ENCODE results near the gene C1QTNF1. TPM values are rescaled to one million over a fixed set of nuclear protein-coding genes. Genes with fewer than 3 reads are reported as not detected.

C1QTNF1 gene
- total RNA-seq, 2 experiments from 2014 or later: not detected

DNA sequence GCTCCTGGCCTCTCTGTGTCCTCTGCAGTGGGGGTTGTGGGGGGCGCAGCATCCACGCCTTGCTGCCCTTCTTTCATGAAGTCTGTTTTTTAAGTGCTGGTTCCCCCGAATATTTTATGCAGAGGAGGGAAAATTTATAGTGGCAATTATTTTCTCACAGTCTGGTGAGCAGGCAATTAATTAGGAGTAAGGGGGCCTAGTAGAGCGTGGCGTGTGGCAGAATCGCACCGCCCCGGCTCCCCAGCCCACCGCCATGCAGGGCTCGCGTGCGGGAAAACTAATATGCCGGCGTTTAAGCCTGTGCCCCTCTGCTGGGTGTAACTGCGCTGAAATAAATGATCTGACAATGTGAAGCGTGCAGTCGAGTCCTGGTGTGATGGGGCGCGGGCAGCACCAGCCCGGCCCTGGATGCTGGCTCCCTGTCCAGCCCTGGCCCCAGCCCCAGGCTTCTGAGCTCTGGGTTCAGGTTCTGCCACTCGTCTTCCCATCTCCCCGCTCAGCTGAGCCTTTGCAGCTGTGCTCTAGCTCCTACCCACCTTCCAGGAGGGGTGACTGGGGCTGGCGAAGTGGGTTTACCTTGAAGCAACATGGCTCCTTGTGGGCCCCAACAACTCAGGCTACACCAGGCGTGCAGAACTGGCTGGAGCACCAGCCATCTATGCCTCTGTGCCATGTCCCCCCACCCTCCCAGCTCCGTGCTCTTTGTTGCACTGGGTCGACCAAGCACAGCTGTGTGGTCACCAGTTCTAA is 64.5 kb downstream of the C1QTNF1 start:
- ATAC-seq (ENCODE audit: poor library complexity): no peak
- Histone ChIP-seq H3K36me3 (ENCODE audit: insufficient read depth, low read length) (peaks cover 31% of the 10 kb centered on the region), H3K27me3 (ENCODE audit: control insufficient read depth in 1 of 2, insufficient read depth in 2 of 2, low read length in 2 of 2) (peaks cover 2 to 6% of the 10 kb centered on the region in 2 experiments), H3K9me3 (ENCODE audit: control insufficient read depth in 1 of 2, insufficient read depth in 1 of 2, low read length in 2 of 2) (no peaks in the 10 kb centered on the region), H3K4me3 (ENCODE audit: low read length) (no peak overlapping the region), H3K4me1 (ENCODE audit: insufficient read depth, low read length) (peaks cover 14% of the 10 kb centered on the region), H3K27ac (ENCODE audit: low read depth in 1 of 2, low read length in 2 of 2) (no peak overlapping the region)
- CTCF ChIA-PET: interaction anchor here (0.6 to 2.0 kb wide), 9 partner anchors 10 to 305 kb away, joined by 3 to 11 read pairs (median 3); no protein-coding TSS in a partner anchor
- POLR2A ChIA-PET: interaction anchor here (0.6 kb wide), 1 partner anchor 20 kb away, joined by 3 read pairs; no protein-coding TSS in a partner anchor
- intact Hi-C loops (cut with DNase I, micrococcal nuclease): loop anchor here in 1 of 2 experiments (5.0 kb wide), 1 partner anchor 904 kb away; no protein-coding TSS in a partner anchor
- Mint-ChIP-seq H3K9me3 (no peaks in the 10 kb centered on the region), H3K4me1 (ENCODE audit: low read depth) (peaks cover 6% of the 10 kb centered on the region), H3K27ac (no peak overlapping the region), H3K4me3 (no peak overlapping the region), H3K36me3 (ENCODE audit: low read depth) (peaks cover 9% of the 10 kb centered on the region), H3K27me3 (peaks cover 10% of the 10 kb centered on the region)
- DNase-seq: no peak
- TF ChIP-seq, protein P1, sequence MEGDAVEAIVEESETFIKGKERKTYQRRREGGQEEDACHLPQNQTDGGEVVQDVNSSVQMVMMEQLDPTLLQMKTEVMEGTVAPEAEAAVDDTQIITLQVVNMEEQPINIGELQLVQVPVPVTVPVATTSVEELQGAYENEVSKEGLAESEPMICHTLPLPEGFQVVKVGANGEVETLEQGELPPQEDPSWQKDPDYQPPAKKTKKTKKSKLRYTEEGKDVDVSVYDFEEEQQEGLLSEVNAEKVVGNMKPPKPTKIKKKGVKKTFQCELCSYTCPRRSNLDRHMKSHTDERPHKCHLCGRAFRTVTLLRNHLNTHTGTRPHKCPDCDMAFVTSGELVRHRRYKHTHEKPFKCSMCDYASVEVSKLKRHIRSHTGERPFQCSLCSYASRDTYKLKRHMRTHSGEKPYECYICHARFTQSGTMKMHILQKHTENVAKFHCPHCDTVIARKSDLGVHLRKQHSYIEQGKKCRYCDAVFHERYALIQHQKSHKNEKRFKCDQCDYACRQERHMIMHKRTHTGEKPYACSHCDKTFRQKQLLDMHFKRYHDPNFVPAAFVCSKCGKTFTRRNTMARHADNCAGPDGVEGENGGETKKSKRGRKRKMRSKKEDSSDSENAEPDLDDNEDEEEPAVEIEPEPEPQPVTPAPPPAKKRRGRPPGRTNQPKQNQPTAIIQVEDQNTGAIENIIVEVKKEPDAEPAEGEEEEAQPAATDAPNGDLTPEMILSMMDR (IDR thresholded peaks at IDR 0.05): no peak

DNA sequence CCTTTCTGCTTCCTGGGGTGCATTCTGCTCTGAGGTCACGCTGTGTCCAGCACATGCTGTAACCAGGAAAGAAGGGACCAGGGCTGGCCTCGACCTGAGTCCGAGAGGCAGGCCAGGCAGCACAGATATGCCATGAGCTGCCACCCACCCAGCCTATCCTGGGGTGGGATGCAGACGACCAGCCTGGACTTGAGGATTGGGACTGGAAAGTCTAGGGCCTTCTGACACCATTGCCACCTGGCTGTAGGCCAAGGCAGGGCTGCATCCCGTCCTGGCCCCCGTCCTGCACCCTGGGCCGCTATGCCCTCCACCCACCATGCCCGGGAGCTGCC is 65.0 kb downstream of the C1QTNF1 start:
- no peak for ATAC-seq (ENCODE audit: poor library complexity)
- Histone ChIP-seq H3K4me1 (ENCODE audit: insufficient read depth, low read length) (peaks cover 20% of the 10 kb centered on the region), H3K9me3 (ENCODE audit: control insufficient read depth in 1 of 2, insufficient read depth in 1 of 2, low read length in 2 of 2) (no peaks in the 10 kb centered on the region), H3K27me3 (ENCODE audit: control insufficient read depth in 1 of 2, insufficient read depth in 2 of 2, low read length in 2 of 2) (peaks cover 6 to 11% of the 10 kb centered on the region in 2 experiments), H3K27ac (ENCODE audit: low read depth in 1 of 2, low read length in 2 of 2) (no peak overlapping the region), H3K4me3 (ENCODE audit: low read length) (no peak overlapping the region), H3K36me3 (ENCODE audit: insufficient read depth, low read length) (peaks cover 26% of the 10 kb centered on the region)
- Mint-ChIP-seq H3K4me3 (no peak overlapping the region), H3K27ac (no peak overlapping the region), H3K27me3 (peaks cover 13% of the 10 kb centered on the region), H3K36me3 (ENCODE audit: low read depth) (peaks cover 9% of the 10 kb centered on the region), H3K9me3 (no peaks in the 10 kb centered on the region), H3K4me1 (ENCODE audit: low read depth) (peaks cover 9% of the 10 kb centered on the region)
- intact Hi-C loops (cut with DNase I, micrococcal nuclease): loop anchor here in 1 of 2 experiments (5.0 kb wide), 1 partner anchor 903 kb away; no protein-coding TSS in a partner anchor
- POLR2A ChIA-PET: no interaction called here
- TF ChIP-seq, protein P1 (IDR thresholded peaks at IDR 0.05): no peak
- CTCF ChIA-PET: interaction anchor here (0.6 to 1.2 kb wide), 2 partner anchors 24 to 28 kb away, joined by 3 read pairs; no protein-coding TSS in a partner anchor
- DNase-seq: no peak

DNA sequence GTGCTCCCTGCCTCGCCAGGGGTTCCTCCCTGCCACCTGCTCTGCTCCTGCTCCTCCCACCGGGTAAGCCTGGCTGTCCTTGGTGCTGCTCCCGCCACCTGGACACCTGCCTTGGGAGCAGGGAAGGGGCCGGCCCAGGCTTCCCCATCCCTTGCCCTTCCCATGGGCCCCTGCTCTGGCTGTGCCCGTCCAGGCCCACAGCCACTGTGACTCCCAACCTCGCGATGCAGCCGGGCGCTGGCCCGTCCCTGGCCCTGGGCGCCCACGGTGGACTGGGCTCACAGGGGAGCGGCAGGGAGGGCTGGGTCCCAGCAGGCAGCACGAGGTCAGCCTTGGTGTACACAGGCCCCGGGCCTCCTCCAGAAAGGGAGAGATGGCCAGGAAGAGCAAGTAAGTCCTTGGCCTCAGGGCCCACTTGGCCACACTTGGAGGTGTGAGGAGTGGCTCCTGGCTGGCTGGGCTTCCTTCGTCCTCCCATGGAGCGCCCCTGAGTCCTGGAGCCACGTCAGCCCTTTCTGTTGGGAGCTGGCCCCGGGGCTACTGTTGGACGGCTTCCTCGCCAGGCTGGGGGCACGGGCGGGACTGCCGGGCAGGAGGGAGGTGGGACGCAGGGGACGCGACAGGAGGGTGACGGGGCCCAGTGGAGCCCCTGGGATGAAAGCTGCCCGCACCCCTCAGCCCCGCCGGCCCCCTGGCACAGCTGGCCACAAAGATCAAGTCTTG is 65.9 kb downstream of the C1QTNF1 start:
- TF ChIP-seq, protein P1 (IDR thresholded peaks at IDR 0.05): no peak
- Mint-ChIP-seq H3K27ac (no peak overlapping the region), H3K4me1 (ENCODE audit: low read depth) (peaks cover 9% of the 10 kb centered on the region), H3K36me3 (ENCODE audit: low read depth) (peaks cover 9% of the 10 kb centered on the region), H3K9me3 (no peaks in the 10 kb centered on the region), H3K4me3 (no peak overlapping the region), H3K27me3 (peaks cover 16% of the 10 kb centered on the region)
- peaks cover 20% of the 10 kb centered on the region for H3K4me1 ChIP-seq (ENCODE audit: insufficient read depth, low read length)
- DNase-seq: no peak
- no peak overlapping the region for H3K27ac ChIP-seq (ENCODE audit: low read depth in 1 of 2, low read length in 2 of 2)
- peaks cover 10 to 16% of the 10 kb centered on the region in 2 experiments for H3K27me3 ChIP-seq (ENCODE audit: control insufficient read depth in 1 of 2, insufficient read depth in 2 of 2, low read length in 2 of 2)
- ATAC-seq (ENCODE audit: poor library complexity): no peak
- peaks cover 22% of the 10 kb centered on the region for H3K36me3 ChIP-seq (ENCODE audit: insufficient read depth, low read length)
- POLR2A ChIA-PET: no interaction called here
- H3K9me3 ChIP-seq (ENCODE audit: control insufficient read depth in 1 of 2, insufficient read depth in 1 of 2, low read length in 2 of 2): no peaks in the 10 kb centered on the region
- no peak overlapping the region for H3K4me3 ChIP-seq (ENCODE audit: low read length)
- CTCF ChIA-PET: interaction anchor here (1.2 kb wide), 1 partner anchor 24 kb away, joined by 3 read pairs; no protein-coding TSS in a partner anchor
- intact Hi-C loops (cut with DNase I, micrococcal nuclease): loop anchor here in 1 of 2 experiments (5.0 kb wide), 1 partner anchor 902 kb away; no protein-coding TSS in a partner anchor

Data from CD4-positive, alpha-beta T cell (primary cell).